Cardiac fibroblast (primary cell): ENCODE results near the gene FAM107B.
"Not testable (repeated sequence)": the region's sequence is repeated elsewhere in the genome, so short reads cannot be mapped to it uniquely, and the experiment has no call there.

ENCODE experiments used
- DNase-seq, 2 donors: peaks; one replicate each; pipeline versions ENCODE4 v3.0.0 to v3.0.0-alpha.2; 2010; ENCODE audit warnings: low read depth in 2 of 2
- H3K4me3 ChIP-seq, 2 donors: replicated peaks in 1 of 2; 1 replicate in 1 of 2; 2 replicates in 1 of 2; pipeline ENCODE4 v1.5.1; 2011; ENCODE audit warnings: low read depth in 2 of 2, low read length in 2 of 2, mild to moderate bottlenecking in 2 of 2, moderate library complexity in 1 of 2
- CTCF ChIP-seq: IDR thresholded peaks from one replicate; pipeline ENCODE4 v1.5.1; 2011; ENCODE audit warnings: low read depth, mild to moderate bottlenecking, low read length, inconsistent platforms

Gene FAM107B

GRCh38 chr10:14665304-14665703 is 109.4 kb downstream of the FAM107B start:
- DNase-seq = peak; percentile 8 to 10
- TF ChIP-seq CTCF = no peak
- no peak overlapping the region for H3K4me3 ChIP-seq

- DNase-seq = no peak
- no peak overlapping the region for H3K4me3 ChIP-seq
- no peak for TF ChIP-seq CTCF
Observed at GRCh38 chr10:14664345-14664744, 110.4 kb downstream of the FAM107B start.

GRCh38 chr10:14661818-14662217 is 112.9 kb downstream of the FAM107B start:
- TF ChIP-seq CTCF = no peak
- no peak overlapping the region for H3K4me3 ChIP-seq
- DNase-seq = no peak

- no peak for DNase-seq
- no peak overlapping the region for H3K4me3 ChIP-seq
- no peak for TF ChIP-seq CTCF
Observed at GRCh38 chr10:14660831-14661230, 113.9 kb downstream of the FAM107B start.

- no peak for TF ChIP-seq CTCF
- H3K4me3 ChIP-seq = no peak overlapping the region
- DNase-seq = no peak
Observed at GRCh38 chr10:14659626-14660196, 115.0 kb downstream of the FAM107B start.

- DNase-seq, H3K4me3 ChIP-seq: not testable (repeated sequence)
Observed at GRCh38 chr10:14659137-14659536, 115.6 kb downstream of the FAM107B start.

- TF ChIP-seq CTCF = no peak
- no peak overlapping the region for H3K4me3 ChIP-seq
- DNase-seq = peak; percentile 19 to 67
Observed at GRCh38 chr10:14658331-14659127, 116.2 kb downstream of the FAM107B start.
